Endothelial cell (in vitro differentiated cells): ENCODE results near the gene TSPAN9. TPM values are rescaled to one million over a fixed set of nuclear protein-coding genes. Genes with fewer than 3 reads are reported as not detected.

Experiments
- DNase-seq: peaks from one replicate; pipeline ENCODE4 v3.0.0; 2021; ENCODE audit warnings: low spot score
- H3K27ac Mint-ChIP-seq: one replicate; pipeline ENCODE4 v1.8.0; 2021; ENCODE audit warnings: mixed read lengths, inconsistent platforms; ENCODE audit not compliant: unreplicated experiment
- H3K27me3 Mint-ChIP-seq: one replicate; pipeline ENCODE4 v1.8.0; 2021; ENCODE audit warnings: mild to moderate bottlenecking, moderate library complexity, mixed read lengths, inconsistent platforms; ENCODE audit not compliant: unreplicated experiment
- H3K36me3 Mint-ChIP-seq: one replicate; pipeline ENCODE4 v1.8.0; 2021; ENCODE audit warnings: mild to moderate bottlenecking, low read depth, mixed read lengths, inconsistent platforms; ENCODE audit not compliant: unreplicated experiment
- H3K4me1 Mint-ChIP-seq: one replicate; pipeline ENCODE4 v1.8.0; 2021; ENCODE audit warnings: mild to moderate bottlenecking, mixed read lengths, inconsistent platforms; ENCODE audit not compliant: unreplicated experiment
- H3K4me3 Mint-ChIP-seq: one replicate; pipeline ENCODE4 v1.8.0; 2021; ENCODE audit warnings: mild to moderate bottlenecking, mixed read lengths, inconsistent platforms; ENCODE audit not compliant: unreplicated experiment
- H3K9me3 Mint-ChIP-seq: one replicate; pipeline ENCODE4 v1.8.0; 2021; ENCODE audit warnings: mixed read lengths, inconsistent platforms; ENCODE audit not compliant: unreplicated experiment
- total RNA-seq: library from RNA; stranded (reverse); fragmentation: NEBNext Ultra II Directional; extraction: Animal tissue kit (Norgen Biotek cat#: 25700); gene quantifications from one replicate; pipeline ENCODE4 v1.2.1, GENCODE V29; 2021; ENCODE audit not compliant: unreplicated experiment
- TF ChIP-seq, protein P1 (sequence below): fragments of 200-600 bp; sonication (generic); IDR thresholded peaks from one replicate; pipeline ENCODE4 v1.5.0; 2021; ENCODE audit warnings: antibody characterized with exemption; ENCODE audit not compliant: unreplicated experiment

Gene TSPAN9
- total RNA-seq, 1 donor from 2014 or later: 116 TPM

DNA sequence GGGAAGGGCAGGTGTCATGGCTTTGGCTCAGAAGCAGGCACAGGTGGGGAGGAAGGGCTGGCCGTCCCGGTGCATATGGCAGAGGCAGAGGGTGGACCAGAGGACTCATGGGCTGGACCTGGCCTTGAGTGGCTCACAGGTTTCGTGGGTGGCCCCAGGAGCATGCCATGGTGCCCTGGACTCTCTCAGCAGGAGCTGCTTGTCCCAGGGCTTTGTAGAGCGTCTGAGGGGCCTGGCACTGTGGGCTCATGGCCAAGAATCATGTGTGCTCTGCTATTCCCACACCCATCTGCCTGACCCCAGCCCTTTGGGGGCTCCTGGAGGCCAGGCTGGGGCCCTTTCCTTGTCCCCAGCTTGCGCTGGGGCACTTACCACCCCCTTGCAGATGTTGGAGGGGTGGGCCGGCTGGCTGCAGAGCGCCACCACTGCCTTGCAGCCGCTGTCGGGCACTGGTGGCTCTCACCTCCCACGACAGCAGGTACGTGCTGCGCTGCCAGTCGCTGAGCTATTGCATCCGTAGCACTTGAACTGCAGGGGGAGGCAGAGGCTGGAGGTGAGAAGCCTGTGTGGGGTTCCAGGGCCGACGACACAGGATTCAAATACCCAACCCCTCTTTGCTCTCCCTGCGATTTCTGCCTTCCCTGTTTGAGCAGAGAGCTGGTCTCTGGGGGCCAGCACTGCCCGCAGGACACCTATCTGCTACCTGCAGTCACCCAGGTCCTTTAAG lies 226.4 kb downstream of the TSPAN9 start:
- Mint-ChIP-seq H3K36me3 (peaks cover 6% of the 10 kb centered on the region), H3K27me3 (peaks cover 12% of the 10 kb centered on the region)
- DNase-seq: peak; percentile 51

DNA sequence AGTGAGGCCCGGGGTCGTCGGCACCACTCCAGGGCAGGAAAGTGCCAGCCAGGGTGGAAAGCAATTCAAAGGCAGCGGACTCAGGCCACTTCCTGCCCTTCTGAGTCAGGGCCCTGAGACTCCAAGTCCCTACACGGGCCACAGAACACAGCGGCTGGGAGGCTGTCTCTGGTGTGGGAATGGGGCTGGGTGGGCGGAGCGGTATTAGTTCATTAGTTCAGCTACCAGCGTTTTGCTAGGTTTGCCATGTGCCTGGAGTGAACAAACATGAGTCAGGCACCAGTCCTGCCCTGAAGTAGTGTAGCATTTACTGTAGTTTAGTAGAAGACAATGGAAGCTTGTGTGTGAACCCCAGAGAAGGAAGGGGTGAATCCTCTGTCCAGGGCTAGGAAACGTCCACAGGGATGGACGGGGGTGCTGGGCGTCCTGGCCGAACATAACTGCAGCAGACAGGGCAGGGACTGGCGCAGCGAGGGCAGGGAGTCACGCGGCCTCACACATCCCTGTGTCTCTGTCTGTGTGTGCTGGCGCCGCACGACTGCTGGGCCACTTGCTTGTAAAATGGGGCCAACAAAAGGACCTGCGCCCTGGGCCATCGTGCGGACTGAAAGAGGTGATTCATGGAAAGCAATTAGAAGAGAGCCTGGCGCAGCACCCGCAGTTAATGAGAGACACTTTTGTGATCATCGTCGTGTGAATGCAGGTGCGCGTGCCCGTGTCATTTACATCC lies 227.4 kb downstream of the TSPAN9 start:
- TF ChIP-seq, protein P1, sequence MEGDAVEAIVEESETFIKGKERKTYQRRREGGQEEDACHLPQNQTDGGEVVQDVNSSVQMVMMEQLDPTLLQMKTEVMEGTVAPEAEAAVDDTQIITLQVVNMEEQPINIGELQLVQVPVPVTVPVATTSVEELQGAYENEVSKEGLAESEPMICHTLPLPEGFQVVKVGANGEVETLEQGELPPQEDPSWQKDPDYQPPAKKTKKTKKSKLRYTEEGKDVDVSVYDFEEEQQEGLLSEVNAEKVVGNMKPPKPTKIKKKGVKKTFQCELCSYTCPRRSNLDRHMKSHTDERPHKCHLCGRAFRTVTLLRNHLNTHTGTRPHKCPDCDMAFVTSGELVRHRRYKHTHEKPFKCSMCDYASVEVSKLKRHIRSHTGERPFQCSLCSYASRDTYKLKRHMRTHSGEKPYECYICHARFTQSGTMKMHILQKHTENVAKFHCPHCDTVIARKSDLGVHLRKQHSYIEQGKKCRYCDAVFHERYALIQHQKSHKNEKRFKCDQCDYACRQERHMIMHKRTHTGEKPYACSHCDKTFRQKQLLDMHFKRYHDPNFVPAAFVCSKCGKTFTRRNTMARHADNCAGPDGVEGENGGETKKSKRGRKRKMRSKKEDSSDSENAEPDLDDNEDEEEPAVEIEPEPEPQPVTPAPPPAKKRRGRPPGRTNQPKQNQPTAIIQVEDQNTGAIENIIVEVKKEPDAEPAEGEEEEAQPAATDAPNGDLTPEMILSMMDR: no peak
- Mint-ChIP-seq H3K27ac (no peak overlapping the region), H3K4me1 (peaks cover 30% of the 10 kb centered on the region), H3K36me3 (peaks cover 6% of the 10 kb centered on the region), H3K27me3 (peaks cover 12% of the 10 kb centered on the region), H3K4me3 (no peak overlapping the region), H3K9me3 (no peaks in the 10 kb centered on the region)
- DNase-seq: peak; percentile 37

More for the DNA sequence above, 226.4 kb downstream of the TSPAN9 start:
- TF ChIP-seq, protein P1: no peak
- H3K4me3 Mint-ChIP-seq: no peak overlapping the region
- H3K4me1 Mint-ChIP-seq: peaks cover 30% of the 10 kb centered on the region
- H3K27ac Mint-ChIP-seq: no peak overlapping the region
- no peaks in the 10 kb centered on the region for H3K9me3 Mint-ChIP-seq

DNA sequence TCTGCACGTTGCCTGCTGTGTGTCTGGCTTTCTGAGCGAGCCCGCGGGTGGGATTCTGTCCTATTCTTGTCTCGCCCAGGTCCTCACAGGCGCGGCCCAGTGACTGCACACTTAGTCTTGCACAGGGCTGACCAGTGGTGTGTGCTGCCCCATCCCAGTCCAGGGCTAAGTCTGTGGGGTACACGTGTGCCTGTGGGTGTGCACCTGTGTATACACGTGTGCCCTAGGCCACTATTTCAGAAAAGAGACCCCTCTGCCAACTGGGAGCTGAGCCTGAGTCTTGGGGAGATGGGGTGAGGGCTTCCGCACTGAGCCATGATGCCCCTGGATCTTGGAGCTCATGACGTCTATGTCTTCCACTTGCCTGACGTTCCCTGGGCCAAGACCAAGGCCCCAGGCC lies 228.3 kb downstream of the TSPAN9 start:
- H3K4me1 Mint-ChIP-seq: peaks cover 21% of the 10 kb centered on the region
- H3K4me3 Mint-ChIP-seq: no peak overlapping the region
- H3K36me3 Mint-ChIP-seq: peaks cover 6% of the 10 kb centered on the region
- TF ChIP-seq, protein P1: no peak
- H3K27ac Mint-ChIP-seq: no peak overlapping the region
- DNase-seq: no peak
- no peaks in the 10 kb centered on the region for H3K9me3 Mint-ChIP-seq
- peaks cover 10% of the 10 kb centered on the region for H3K27me3 Mint-ChIP-seq

DNA sequence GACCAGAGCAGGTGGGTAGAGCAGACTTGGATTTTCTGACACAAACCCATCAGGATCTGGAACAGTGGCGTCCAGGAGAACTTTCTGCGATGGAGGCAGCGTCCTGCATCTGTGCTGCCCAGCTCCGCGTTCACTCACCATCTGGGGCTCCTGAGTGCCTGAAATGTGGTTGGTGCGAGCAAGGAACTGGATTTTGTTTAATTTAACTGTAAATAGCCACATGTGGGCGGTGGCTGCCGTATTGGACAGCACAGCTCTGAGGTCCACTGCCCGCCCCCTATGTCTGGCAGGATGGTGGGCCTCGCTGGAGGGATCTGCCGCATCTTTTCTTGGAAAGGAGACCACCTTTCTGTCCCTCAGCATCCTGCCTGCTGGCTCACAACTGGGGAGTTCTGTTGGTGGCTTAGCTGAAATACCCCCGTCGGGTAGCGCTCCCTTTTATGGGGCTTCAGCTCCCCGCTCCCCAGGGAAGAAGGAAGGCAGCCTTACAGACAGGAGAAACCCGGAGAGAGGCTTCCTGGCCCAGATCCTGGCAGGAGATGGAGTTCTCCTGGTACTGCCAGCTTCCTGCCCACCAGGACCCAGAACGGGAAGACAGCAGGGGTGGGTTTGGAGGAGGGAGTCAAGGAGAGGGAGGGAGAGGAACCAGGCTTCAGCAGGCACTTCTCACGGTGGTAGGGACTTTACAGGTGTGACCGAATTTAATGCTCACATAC lies 228.9 kb downstream of the TSPAN9 start:
- Mint-ChIP-seq H3K27ac (no peak overlapping the region), H3K4me1 (peaks cover 17% of the 10 kb centered on the region), H3K36me3 (peaks cover 6% of the 10 kb centered on the region), H3K9me3 (no peaks in the 10 kb centered on the region), H3K27me3 (peaks cover 10% of the 10 kb centered on the region), H3K4me3 (no peak overlapping the region)
- TF ChIP-seq, protein P1: no peak
- DNase-seq: no peak
